Stimulated activated CD4-positive, alpha-beta T cell treated with anti-CD3 and anti-CD28 coated beads, Interleukin-4, amount 100 ng/mL, for 24 hours (primary cell): Measurements from ENCODE around the gene CABP4.

Experiments used
- DNase-seq: peaks from one replicate; pipeline ENCODE4 v3.0.0-alpha.2; 2020

CABP4 gene

GRCh38 chr11:67483831-67484665 is 28.9 kb downstream of the CABP4 start:
- peak; percentile 60 for DNase-seq

- DNase-seq, result peak; percentile 74
Observed at GRCh38 chr11:67484847-67485311, 29.7 kb downstream of the CABP4 start.

GRCh38 chr11:67485873-67486361 is 30.8 kb downstream of the CABP4 start:
- peak; percentile 43 for DNase-seq

- peak; percentile 45 for DNase-seq
Observed at GRCh38 chr11:67486481-67487195, 31.5 kb downstream of the CABP4 start.

GRCh38 chr11:67489203-67489884 is 34.2 kb downstream of the CABP4 start:
- no peak for DNase-seq

- DNase-seq, result no peak
Observed at GRCh38 chr11:67489885-67490726, 35.0 kb downstream of the CABP4 start.

GRCh38 chr11:67490727-67491065 is 35.5 kb downstream of the CABP4 start:
- no peak for DNase-seq

DNA sequence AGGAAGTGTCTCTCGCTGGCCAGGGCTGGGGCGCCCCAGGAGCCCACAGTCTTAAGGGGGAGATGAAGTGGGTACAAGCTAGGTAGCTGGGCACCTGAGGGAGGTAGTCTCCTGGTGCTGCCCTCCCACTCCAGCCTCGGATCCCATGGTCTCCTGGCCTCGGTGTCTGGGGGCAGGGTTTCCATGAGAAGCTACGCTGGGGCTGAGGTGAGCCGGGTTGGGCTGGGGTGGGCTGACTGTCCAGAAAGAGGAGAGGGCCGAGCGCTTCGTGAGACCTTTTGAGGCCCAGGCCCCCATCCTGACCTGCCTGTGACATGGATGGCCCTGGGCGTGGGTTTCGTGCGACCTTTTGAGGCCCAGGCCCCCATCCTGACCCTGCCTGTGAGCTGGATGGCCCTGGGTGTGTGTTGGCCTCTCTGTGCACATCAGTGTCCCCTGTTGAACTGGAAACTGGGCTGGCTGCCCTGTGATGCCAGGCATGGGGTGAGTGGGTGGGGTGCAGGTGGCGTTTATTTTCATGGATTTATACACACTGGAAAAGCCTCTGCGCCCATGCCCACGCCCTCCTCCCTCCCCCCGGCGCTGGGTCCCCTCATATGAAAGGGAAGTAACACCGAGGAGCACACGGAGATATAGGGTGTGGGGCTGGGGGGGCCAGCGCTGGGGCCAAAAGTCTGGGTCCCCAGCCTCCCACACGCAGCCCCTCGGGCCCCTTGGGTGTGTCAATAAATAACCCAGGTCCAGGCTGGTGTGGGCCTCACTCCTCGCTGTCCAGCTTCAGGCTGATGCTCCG is 36.3 kb downstream of the CABP4 start:
- no peak for DNase-seq

DNA sequence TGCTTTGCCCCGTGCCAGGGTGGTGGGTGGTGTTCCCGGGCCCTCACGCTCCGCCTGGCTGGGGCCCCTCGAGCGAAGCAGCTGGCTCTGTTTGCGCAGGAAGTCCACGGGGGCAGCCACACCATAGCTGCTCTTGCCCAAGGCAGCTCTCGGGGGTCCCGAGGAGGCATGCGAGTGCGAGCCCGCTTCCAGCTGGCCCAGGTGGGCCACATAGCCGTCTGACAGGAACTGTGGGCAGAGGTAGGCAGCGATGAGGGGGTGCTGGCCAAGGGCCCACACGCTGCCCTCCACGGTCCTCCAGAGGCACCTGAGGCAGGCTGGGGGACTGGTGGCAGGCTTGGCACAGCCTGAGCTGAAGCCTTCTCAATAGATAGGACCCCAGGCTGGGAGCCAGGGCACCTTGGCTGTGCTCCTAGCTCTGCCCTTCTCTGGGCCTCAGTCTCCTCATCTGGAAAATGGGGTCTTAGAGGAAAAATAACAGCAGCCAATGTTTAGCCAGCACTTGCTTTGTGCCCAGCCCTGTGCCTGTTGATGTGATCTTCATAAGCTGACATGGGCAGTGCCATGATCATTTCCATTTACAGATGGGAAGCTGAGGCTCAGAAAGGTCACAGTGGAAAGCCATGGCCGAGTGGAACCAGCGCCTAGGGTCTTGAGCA is 37.0 kb downstream of the CABP4 start:
- no peak for DNase-seq

DNA sequence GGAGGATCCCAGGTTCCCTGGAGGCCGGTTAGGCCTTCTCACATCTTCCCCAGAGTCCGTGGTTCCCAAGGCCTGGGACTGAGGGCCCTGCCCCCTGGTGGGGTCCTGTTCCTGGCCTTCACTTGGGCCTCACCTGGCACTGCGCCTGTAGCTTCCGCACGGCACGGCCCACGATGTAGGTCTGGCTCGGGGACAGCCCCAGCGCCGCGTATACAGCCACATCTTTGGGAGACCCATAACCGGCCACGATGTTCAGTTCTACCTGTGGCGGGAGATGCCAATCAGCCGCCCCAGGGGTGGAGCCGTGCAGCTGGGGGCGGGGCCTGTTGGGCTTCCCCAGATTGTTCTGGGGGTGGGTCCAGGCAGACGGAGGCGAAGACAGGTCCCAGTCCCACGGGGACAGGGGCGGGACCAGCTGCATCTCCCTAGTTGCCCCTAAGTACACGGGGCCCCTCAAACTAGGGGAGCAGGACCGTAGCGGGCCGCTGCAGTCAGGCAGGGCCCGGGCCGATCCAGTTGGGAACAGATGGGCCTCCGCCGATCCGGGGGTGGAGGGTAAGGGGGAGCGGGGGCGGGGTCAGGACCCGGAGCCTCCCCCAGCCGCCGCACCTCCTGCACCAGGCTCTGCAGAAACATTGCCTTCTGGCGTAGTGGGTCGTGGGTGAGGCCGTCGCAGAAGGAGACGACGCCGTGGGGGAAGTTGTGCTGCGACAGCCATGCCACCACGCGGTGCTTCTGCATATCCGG is 37.8 kb downstream of the CABP4 start:
- no peak for DNase-seq

DNA sequence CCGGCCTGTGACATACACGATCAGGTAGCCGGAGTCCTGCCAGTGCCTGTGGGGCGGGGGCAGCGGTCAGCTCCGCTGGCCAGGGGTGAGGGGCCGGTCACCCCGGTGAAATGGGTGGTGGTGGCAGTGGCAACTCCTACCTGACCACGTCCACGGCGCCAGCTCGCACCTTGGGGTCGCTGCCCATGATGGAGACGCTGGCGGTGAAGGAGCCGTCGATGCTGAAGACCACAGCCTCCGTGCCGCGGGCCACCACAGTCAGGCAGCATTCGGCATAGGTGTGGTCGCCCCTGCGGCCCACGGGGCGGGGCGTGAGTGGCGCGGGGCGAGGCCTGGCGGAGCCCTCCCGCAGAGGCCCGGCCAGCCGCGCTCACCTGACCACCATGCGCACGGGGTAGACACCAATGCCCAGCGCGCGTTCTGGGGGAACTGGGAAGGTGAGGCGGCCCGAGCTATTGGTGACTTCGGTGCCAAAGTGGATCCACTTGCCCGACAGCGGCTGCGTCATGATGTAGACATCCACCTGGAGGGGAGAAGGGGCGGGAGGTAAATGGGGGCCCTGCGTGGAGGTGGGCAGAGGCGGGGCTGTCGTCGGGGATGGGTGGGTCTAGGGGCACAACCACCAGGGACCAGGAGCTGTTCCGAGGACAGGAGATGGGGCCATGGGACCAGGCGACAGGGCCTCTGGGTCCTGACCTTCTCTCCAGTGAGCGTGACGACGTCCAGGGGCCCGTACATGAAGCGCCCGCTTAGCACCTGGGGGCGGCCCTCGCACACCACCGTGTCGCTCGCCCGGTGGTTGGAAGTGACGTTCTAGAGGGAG is 38.6 kb downstream of the CABP4 start:
- DNase-seq, result no peak

- no peak for DNase-seq
Observed at GRCh38 chr11:67494371-67495233, 39.4 kb downstream of the CABP4 start.

GRCh38 chr11:67495234-67496005 is 40.3 kb downstream of the CABP4 start:
- DNase-seq, result no peak

- DNase-seq, result no peak
Observed at GRCh38 chr11:67496113-67496512, 41.0 kb downstream of the CABP4 start.

DNA sequence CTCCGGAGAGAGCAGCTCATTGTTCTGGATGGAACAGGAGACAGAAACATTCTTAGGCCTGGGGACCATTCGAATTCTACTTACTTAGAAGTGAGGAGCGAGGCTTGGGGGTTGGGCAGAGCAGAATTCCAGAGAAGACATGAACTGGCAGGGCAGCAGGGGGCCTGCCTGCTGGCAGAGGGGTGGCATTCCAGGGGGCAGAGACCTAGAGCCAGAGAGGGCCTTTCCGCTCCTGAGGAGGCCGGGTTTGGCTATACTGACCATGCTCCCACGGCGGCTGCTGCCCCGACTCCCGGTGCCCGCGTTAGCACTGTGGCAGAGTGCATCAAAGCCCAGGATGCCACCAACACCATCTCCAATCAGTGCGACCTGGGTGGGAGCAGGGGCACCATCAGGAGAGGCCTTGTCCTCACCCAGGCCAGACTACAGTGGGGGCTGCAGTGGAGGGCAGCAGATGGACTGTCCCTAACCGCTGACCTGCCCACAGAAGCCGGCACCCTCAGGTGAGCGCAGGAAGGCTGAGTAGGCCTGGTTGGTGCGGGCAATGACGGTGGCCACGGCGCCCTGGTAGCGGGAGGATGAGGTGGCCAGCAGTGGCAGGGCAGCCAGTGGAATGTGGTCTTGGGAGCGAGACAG is 42.6 kb downstream of the CABP4 start:
- no peak for DNase-seq

GRCh38 chr11:67498544-67498972 is 43.4 kb downstream of the CABP4 start:
- no peak for DNase-seq
